Measurements from ENCODE around the gene EME1.

- TF ChIP-seq CTCF (IDR thresholded peaks at IDR 0.05; ENCODE audit: borderline replicate concordance, extremely low read depth, low read length, poor library complexity, severe bottlenecking) (no peak), EZH2 (IDR thresholded peaks at IDR 0.05; ENCODE audit: borderline replicate concordance, low read depth, low read length, severe bottlenecking) (no peak)
These were observed 23.8 kb upstream of the EME1 start for GRCh38 chr17:50349243-50349600.

Data from DND-41 (cell line).